ENCODE data around the gene DPEP3.

DPEP3 gene, protein sequence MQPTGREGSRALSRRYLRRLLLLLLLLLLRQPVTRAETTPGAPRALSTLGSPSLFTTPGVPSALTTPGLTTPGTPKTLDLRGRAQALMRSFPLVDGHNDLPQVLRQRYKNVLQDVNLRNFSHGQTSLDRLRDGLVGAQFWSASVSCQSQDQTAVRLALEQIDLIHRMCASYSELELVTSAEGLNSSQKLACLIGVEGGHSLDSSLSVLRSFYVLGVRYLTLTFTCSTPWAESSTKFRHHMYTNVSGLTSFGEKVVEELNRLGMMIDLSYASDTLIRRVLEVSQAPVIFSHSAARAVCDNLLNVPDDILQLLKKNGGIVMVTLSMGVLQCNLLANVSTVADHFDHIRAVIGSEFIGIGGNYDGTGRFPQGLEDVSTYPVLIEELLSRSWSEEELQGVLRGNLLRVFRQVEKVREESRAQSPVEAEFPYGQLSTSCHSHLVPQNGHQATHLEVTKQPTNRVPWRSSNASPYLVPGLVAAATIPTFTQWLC

DNA sequence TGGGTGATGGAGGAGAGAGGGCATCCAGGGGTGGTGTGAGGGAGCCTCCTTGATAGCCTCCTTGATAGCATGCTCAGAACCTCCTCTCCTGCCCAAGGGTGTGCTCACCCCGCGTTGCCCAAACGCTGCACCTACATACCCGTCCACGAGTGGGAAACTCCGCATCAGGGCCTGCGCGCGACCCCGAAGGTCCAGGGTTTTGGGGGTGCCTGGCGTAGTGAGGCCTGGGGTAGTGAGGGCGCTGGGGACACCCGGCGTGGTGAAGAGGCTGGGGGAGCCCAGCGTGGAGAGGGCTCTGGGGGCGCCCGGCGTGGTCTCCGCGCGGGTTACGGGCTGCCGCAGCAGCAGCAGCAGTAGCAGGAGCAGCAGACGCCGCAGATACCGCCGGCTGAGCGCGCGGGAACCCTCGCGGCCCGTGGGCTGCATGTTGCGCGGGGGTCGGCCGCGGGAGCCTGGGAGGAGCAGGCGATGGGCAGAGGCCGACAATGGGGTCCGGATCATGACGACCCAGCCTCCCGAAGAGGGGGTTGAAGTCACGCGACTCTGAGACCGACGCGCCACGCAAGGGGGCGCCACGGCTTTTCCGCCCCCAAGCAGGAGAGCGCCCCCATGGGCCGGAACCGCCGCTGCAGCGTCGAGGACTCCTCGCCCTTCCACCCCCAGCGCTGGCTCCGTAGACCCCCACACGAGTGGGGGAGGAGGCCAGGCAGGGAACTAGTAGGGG lies at the start of gene DPEP3:
Gene DPEP3, minus strand, starts transcription at position 545 of the 724 bp plus-strand sequence. Its CDS starts 119 bp downstream, at position 426.
- no peak within 1 kb of the TSS for H2AFZ ChIP-seq (ENCODE audit: low read depth, low read length)
- no peaks in the 10 kb centered on the region for H3K79me2 ChIP-seq (ENCODE audit: low read length)
- no peaks in the 10 kb centered on the region for H3K36me3 ChIP-seq (replicated peaks; ENCODE audit: low read depth, low read length)
- no peak within 1 kb of the TSS for H3K4me2 ChIP-seq (ENCODE audit: low read length)
- H3K27ac ChIP-seq (ENCODE audit: low read length), result no peak within 1 kb of the TSS
- H3K27me3 ChIP-seq (ENCODE audit: low read depth, low read length), result no peaks in the 10 kb centered on the region
- H3K4me1 ChIP-seq (ENCODE audit: low read length), result peaks cover 25% of the 10 kb centered on the region
- no peaks in the 10 kb centered on the region for H3K9me3 ChIP-seq (ENCODE audit: insufficient read depth, low read length)
- no peak within 1 kb of the TSS for H3K4me3 ChIP-seq (ENCODE audit: low read length)
- H3K9ac ChIP-seq (ENCODE audit: low read length), result no peak within 1 kb of the TSS
- TF ChIP-seq EZH2phosphoT487 (IDR thresholded peaks at IDR 0.05; ENCODE audit: low read depth) (no peak), CTCF (IDR thresholded peaks at IDR 0.05; ENCODE audit: low read depth, low read length) (no peak; the same call in 1 of the 2 replicates)
- no peaks in the 10 kb centered on the region for H4K20me1 ChIP-seq (ENCODE audit: insufficient read depth, low read length)

DNA sequence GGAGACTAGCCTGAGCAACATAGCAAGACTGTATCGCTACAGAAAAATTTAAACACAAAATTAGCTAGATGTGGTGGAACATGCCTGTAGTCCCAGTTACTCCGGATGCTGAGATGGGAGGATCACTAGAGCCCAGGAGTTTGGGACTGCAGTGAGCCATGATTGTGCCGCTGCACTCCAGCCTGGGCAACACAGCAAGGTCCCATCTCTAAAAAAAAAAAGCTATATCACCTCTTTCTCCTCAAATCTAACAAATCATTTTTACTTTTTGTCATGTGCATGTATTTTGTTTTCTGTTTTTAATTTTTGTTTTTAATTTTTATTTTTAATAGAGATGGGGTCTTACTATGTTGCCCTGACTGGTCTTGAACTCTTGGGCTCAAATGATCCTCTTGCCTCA lies 48.7 kb upstream of the DPEP3 start:
- Histone ChIP-seq H3K4me1 (ENCODE audit: low read length) (peaks cover 6% of the 10 kb centered on the region), H4K20me1 (ENCODE audit: insufficient read depth, low read length) (no peaks in the 10 kb centered on the region), H3K27me3 (ENCODE audit: low read depth, low read length) (no peaks in the 10 kb centered on the region), H3K9ac (ENCODE audit: low read length) (no peak overlapping the region), H3K9me3 (ENCODE audit: insufficient read depth, low read length) (no peaks in the 10 kb centered on the region), H2AFZ (ENCODE audit: low read depth, low read length) (no peak overlapping the region), H3K36me3 (replicated peaks; ENCODE audit: low read depth, low read length) (peaks cover 25% of the 10 kb centered on the region), H3K4me3 (ENCODE audit: low read length) (no peak overlapping the region), H3K27ac (ENCODE audit: low read length) (no peak overlapping the region), H3K79me2 (ENCODE audit: low read length) (peaks cover 14% of the 10 kb centered on the region), H3K4me2 (ENCODE audit: low read length) (no peak overlapping the region)
- TF ChIP-seq CTCF (IDR thresholded peaks at IDR 0.05; ENCODE audit: low read depth, low read length) (no peak), EZH2phosphoT487 (IDR thresholded peaks at IDR 0.05; ENCODE audit: low read depth) (no peak)

- peak within 1 kb of the TSS; percentile 89 for H3K9ac ChIP-seq (ENCODE audit: low read length)
- no peaks in the 10 kb centered on the region for H3K27me3 ChIP-seq (ENCODE audit: low read depth, low read length)
- no peaks in the 10 kb centered on the region for H3K9me3 ChIP-seq (ENCODE audit: insufficient read depth, low read length)
- H3K27ac ChIP-seq (ENCODE audit: low read length), result peak within 1 kb of the TSS; percentile 56
- H3K36me3 ChIP-seq (replicated peaks; ENCODE audit: low read depth, low read length), result peaks cover 28% of the 10 kb centered on the region
- H4K20me1 ChIP-seq (ENCODE audit: insufficient read depth, low read length), result no peaks in the 10 kb centered on the region
- H3K4me2 ChIP-seq (ENCODE audit: low read length), result peak within 1 kb of the TSS; percentile 92
- H3K4me1 ChIP-seq (ENCODE audit: low read length), result peaks cover 16% of the 10 kb centered on the region
- no peak for TF ChIP-seq EZH2phosphoT487 (IDR thresholded peaks at IDR 0.05; ENCODE audit: low read depth)
- no peak for TF ChIP-seq CTCF (IDR thresholded peaks at IDR 0.05; ENCODE audit: low read depth, low read length)
- peaks cover 46% of the 10 kb centered on the region for H3K79me2 ChIP-seq (ENCODE audit: low read length)
- H2AFZ ChIP-seq (ENCODE audit: low read depth, low read length), result peak within 1 kb of the TSS; percentile 65
- H3K4me3 ChIP-seq (ENCODE audit: low read length), result peak within 1 kb of the TSS; percentile 91
Observed at GRCh38 chr16:68022728-68023537, 42.6 kb upstream of the DPEP3 start, which contains the start of the genes DDX28 and DUS2. Gene DDX28, minus strand, starts transcription at chr16:68023232. Its CDS starts 30 bp downstream, at chr16:68023202. Gene DUS2, plus strand, starts transcription at chr16:68023284. Its CDS starts 14,740 bp downstream, at chr16:68038024.
